Stimulated activated memory B cell treated with anti-CD40 and anti-IgM and Interleukin-4, amounts not matched to agents 10 μg/mL and 1 μg/mL and 100 μg/mL, for 72 hours (primary cell): ENCODE data around the gene ZNF652.
A peak's percentile ranks its signal among the peaks of the same experiment; 100 is the strongest.
"Not testable (repeated sequence)": the region's sequence is repeated elsewhere in the genome, so short reads cannot be mapped to it uniquely, and the experiment has no call there.

ENCODE experiments used
- ATAC-seq: fragments of 150-1000 bp; cut with Tn5 transposase; 2 replicates; pipeline ENCODE4 v1.10.0; 2021
- H3K27ac Mint-ChIP-seq: one replicate; pipeline ENCODE4 v1.8.0; 2022; ENCODE audit warnings: mild to moderate bottlenecking, mixed read lengths
- H3K27me3 Mint-ChIP-seq: one replicate; pipeline ENCODE4 v1.8.0; 2022; ENCODE audit warnings: mixed read lengths
- H3K36me3 Mint-ChIP-seq: one replicate; pipeline ENCODE4 v1.8.0; 2022; ENCODE audit warnings: mixed read lengths
- H3K4me1 Mint-ChIP-seq: one replicate; pipeline ENCODE4 v1.8.0; 2022; ENCODE audit warnings: mixed read lengths
- H3K4me3 Mint-ChIP-seq: one replicate; pipeline ENCODE4 v1.8.0; 2022; ENCODE audit warnings: mild to moderate bottlenecking, moderate library complexity, mixed read lengths
- H3K9me3 Mint-ChIP-seq: one replicate; pipeline ENCODE4 v1.8.0; 2022; ENCODE audit warnings: mixed read lengths

Gene ZNF652

GRCh38 chr17:49286261-49286973, 75.6 kb downstream of the ZNF652 start:
- ATAC-seq, H3K36me3 Mint-ChIP-seq, H3K9me3 Mint-ChIP-seq, H3K27me3 Mint-ChIP-seq, H3K27ac Mint-ChIP-seq, H3K4me1 Mint-ChIP-seq, H3K4me3 Mint-ChIP-seq: not testable (repeated sequence)

DNA sequence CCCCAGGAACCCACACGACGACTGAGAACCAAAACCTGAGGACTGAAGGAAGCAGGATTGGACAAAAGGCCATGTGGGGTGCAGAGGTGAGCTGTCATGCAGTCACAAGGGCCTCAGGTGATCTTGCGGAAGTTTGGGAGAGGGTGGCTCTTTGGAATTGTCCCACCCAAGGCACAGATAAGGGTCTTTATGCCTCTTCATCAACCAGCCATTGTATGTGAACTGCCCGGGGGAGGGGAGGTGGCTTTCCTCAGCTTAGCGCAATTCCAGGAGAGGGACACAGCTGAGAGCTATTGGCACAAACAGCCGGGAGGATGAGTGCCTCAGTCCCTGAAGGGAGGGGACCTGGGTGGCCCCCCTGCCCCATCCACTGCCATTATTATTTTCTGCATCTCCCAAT, 76.3 kb downstream of the ZNF652 start:
- no peak overlapping the region for H3K4me3 Mint-ChIP-seq

GRCh38 chr17:49280918-49281317, 81.1 kb downstream of the ZNF652 start:
- Mint-ChIP-seq H3K9me3 (no peaks in the 10 kb centered on the region), H3K36me3 (no peaks in the 10 kb centered on the region), H3K4me3 (no peak overlapping the region), H3K27me3 (peaks cover 7% of the 10 kb centered on the region), H3K27ac (no peak overlapping the region), H3K4me1 (no peaks in the 10 kb centered on the region)
- no peak for ATAC-seq

More for the DNA sequence above, 76.3 kb downstream of the ZNF652 start:
- Mint-ChIP-seq H3K4me1 (no peaks in the 10 kb centered on the region), H3K27ac (no peak overlapping the region), H3K9me3 (no peaks in the 10 kb centered on the region), H3K27me3 (peaks cover 7% of the 10 kb centered on the region), H3K36me3 (no peaks in the 10 kb centered on the region)
- ATAC-seq: no peak

DNA sequence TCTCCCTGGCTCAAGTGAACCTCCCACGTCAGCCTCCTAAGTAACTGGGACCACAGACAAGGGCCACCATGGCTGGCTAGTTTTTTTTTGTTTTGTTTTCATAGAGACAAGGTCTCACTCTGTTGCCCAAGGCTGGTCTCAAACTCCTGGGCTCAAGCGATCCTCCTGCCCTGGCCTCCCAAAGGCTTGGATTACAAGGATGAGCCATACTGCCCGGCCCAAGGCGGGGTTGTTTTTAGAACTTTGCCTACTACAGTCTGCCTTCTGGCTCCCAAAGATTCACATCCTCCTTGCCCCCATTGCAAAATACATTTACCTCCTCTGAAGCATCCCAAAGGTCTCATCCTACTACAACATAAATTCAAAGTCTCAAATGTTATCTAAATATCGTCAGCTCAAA, 82.0 kb downstream of the ZNF652 start:
- no peak overlapping the region for H3K27ac Mint-ChIP-seq

DNA sequence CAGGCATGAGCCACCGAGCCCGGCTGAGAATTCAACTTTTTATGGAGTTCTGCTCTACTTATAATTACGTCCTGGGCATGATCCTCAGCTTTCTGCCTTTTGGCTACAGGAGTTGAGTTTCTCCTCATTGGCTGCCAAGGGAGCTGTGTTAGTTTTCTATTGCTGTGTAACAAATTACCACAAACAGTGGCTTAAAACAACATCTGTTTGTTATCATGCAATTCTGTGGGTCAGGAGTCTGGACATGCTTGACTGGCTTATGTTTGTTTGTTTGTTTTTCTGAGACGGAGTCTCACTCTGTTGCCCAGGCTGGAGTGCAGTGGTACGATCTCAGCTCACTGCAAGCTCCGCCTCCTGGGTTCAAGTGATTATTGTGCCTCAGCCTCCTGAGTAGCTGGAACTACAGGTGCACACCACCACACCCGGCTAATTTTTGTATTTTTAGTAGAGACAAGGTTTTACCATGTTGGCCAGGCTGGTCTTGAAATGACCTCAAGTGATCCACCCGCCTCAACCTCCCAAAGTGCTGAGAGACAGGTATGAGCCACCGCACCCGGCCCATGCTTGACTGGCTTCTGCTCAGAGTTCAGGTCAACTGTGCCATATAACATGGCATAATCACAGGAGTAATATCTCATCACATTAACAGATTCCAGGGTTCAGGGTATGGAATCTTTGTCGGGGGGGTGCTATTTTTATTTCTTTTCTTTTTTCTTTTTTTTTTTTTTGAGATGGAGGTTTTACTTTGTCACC, 82.6 kb downstream of the ZNF652 start:
- ATAC-seq, H3K9me3 Mint-ChIP-seq, H3K4me1 Mint-ChIP-seq, H3K4me3 Mint-ChIP-seq, H3K27ac Mint-ChIP-seq, H3K36me3 Mint-ChIP-seq, H3K27me3 Mint-ChIP-seq: not testable (repeated sequence)

More for the DNA sequence above, 82.0 kb downstream of the ZNF652 start:
- H3K4me3 Mint-ChIP-seq: no peak overlapping the region
- H3K4me1 Mint-ChIP-seq: no peaks in the 10 kb centered on the region
- H3K36me3 Mint-ChIP-seq: no peaks in the 10 kb centered on the region
- no peak for ATAC-seq
- H3K9me3 Mint-ChIP-seq: no peaks in the 10 kb centered on the region
- peaks cover 7% of the 10 kb centered on the region for H3K27me3 Mint-ChIP-seq

GRCh38 chr17:49278076-49278475, 84.0 kb downstream of the ZNF652 start:
- no peak overlapping the region for H3K27ac Mint-ChIP-seq
- H3K4me1 Mint-ChIP-seq: no peaks in the 10 kb centered on the region
- H3K36me3 Mint-ChIP-seq: no peaks in the 10 kb centered on the region
- peaks cover 7% of the 10 kb centered on the region for H3K27me3 Mint-ChIP-seq
- H3K9me3 Mint-ChIP-seq: no peaks in the 10 kb centered on the region
- H3K4me3 Mint-ChIP-seq: no peak overlapping the region
- no peak for ATAC-seq

DNA sequence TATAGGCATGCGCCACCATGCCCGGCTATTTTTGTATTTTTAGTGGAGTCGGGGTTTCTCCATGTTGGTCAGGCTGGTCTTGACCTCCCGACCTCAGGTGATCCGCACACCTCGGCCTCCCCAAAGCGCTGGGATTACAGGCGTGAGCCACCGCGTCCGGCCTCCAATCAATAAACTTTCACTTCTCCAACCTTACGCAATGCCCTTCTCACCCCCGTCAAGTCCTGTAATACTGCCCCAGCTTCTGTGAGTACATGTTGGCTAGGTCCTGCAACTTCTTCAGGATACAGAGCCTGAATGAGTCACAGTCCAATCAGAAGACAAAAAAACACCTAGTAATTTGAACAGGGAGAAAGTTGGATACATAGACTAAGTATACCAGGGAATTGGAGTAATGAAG, 84.4 kb downstream of the ZNF652 start:
- Mint-ChIP-seq H3K4me3 (no peak overlapping the region), H3K27me3 (peaks cover 6% of the 10 kb centered on the region), H3K4me1 (no peaks in the 10 kb centered on the region), H3K9me3 (no peaks in the 10 kb centered on the region), H3K27ac (no peak overlapping the region), H3K36me3 (no peaks in the 10 kb centered on the region)
- no peak for ATAC-seq

- not testable (repeated sequence) for H3K27ac Mint-ChIP-seq, H3K4me3 Mint-ChIP-seq, H3K9me3 Mint-ChIP-seq, H3K27me3 Mint-ChIP-seq, H3K4me1 Mint-ChIP-seq, H3K36me3 Mint-ChIP-seq, ATAC-seq
These were observed 86.1 kb downstream of the ZNF652 start for GRCh38 chr17:49275981-49276380.

DNA sequence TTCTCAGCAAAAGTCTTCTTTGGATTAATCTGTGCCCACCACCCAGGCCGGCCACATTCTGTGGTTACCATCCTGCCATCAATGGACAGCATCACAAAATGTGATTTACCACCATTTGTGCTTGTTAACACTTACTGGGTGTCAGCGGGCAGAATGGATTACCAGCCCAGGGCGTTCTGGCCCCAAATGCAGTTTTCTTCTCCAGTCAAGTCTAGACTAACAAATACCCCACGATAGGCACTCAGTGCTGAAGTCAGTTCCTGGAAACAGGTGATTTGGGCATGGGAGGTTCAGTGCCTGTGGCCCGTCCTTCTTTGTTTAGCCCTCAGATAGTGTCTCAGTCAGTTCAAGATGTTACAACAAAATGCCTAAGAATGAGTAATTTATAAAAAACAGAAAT, 92.7 kb downstream of the ZNF652 start:
- Mint-ChIP-seq H3K36me3 (no peaks in the 10 kb centered on the region), H3K4me1 (no peaks in the 10 kb centered on the region), H3K27ac (no peak overlapping the region), H3K27me3 (peaks cover 19% of the 10 kb centered on the region), H3K4me3 (no peak overlapping the region), H3K9me3 (no peaks in the 10 kb centered on the region)
- ATAC-seq: no peak

GRCh38 chr17:49267912-49268311, 94.1 kb downstream of the ZNF652 start:
- Mint-ChIP-seq H3K36me3 (no peaks in the 10 kb centered on the region), H3K27ac (no peak overlapping the region), H3K4me1 (no peaks in the 10 kb centered on the region), H3K27me3 (peaks cover 31% of the 10 kb centered on the region), H3K9me3 (no peaks in the 10 kb centered on the region), H3K4me3 (no peak overlapping the region)
- no peak for ATAC-seq

DNA sequence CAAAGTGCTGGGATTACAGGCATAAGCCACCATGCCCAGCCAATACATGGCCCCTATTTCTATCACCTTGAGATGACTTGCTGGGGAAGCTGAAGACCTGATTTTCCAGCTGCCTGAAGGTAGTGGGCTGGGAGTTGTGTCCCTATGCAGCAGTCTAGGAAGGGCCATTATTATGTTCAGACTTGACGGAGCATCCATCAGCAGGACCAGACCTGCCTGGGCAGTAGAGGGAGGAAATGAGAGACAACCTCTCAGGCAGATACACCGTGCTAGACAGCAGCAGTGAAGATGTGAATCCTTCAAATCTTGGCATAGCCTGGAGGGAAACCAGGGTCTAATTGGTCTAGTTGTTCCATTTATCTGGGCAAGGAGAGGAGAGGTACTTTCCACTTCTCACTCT, 95.8 kb downstream of the ZNF652 start:
- H3K9me3 Mint-ChIP-seq: no peaks in the 10 kb centered on the region
- ATAC-seq: no peak
- peaks cover 45% of the 10 kb centered on the region for H3K27me3 Mint-ChIP-seq
- no peak overlapping the region for H3K27ac Mint-ChIP-seq
- peaks cover under 1% of the 10 kb centered on the region for H3K4me1 Mint-ChIP-seq
- no peak overlapping the region for H3K4me3 Mint-ChIP-seq
- no peaks in the 10 kb centered on the region for H3K36me3 Mint-ChIP-seq

GRCh38 chr17:49261540-49261939, 100.5 kb downstream of the ZNF652 start:
- H3K4me1 Mint-ChIP-seq, H3K36me3 Mint-ChIP-seq, H3K9me3 Mint-ChIP-seq, ATAC-seq, H3K4me3 Mint-ChIP-seq, H3K27ac Mint-ChIP-seq: not testable (repeated sequence)
- peaks cover 50% of the 10 kb centered on the region for H3K27me3 Mint-ChIP-seq

GRCh38 chr17:49260817-49261291, 101.2 kb downstream of the ZNF652 start:
- no peak for ATAC-seq
- Mint-ChIP-seq H3K27ac (peak overlapping the region; percentile 61), H3K36me3 (no peaks in the 10 kb centered on the region)

GRCh38 chr17:49260011-49260816, 101.8 kb downstream of the ZNF652 start:
- H3K4me3 Mint-ChIP-seq: peak overlapping the region; percentile 76
- no peaks in the 10 kb centered on the region for H3K9me3 Mint-ChIP-seq
- peaks cover 9% of the 10 kb centered on the region for H3K4me1 Mint-ChIP-seq
- ATAC-seq: peak; percentile 87
- peak overlapping the region; percentile 61 for H3K27ac Mint-ChIP-seq
- H3K27me3 Mint-ChIP-seq: peaks cover 39% of the 10 kb centered on the region
- H3K36me3 Mint-ChIP-seq: no peaks in the 10 kb centered on the region

More at GRCh38 chr17:49260817-49261291, 101.2 kb downstream of the ZNF652 start:
- Mint-ChIP-seq H3K27me3 (peaks cover 46% of the 10 kb centered on the region), H3K4me3 (peak overlapping the region; percentile 75), H3K9me3 (no peaks in the 10 kb centered on the region), H3K4me1 (peaks cover 9% of the 10 kb centered on the region)

DNA sequence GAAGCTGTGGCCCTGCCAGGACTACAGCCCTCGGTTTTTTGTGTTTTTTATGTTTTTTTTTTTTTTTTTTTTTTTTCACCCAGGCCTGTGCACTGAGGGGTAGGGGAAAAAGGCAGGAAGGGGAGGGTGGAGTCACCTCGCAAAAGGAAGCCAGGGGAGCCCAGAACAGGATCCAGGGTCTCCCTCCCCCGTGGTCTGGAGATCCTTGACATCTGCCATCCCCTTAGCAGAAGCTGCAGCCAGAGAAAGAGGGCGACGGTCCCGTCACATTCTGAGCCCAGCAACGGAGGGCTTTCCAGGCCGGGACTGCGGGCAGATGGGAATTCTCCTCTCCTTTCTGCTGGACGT, 102.4 kb downstream of the ZNF652 start:
- ATAC-seq: no peak
- H3K9me3 Mint-ChIP-seq: no peaks in the 10 kb centered on the region
- no peaks in the 10 kb centered on the region for H3K36me3 Mint-ChIP-seq
- H3K27ac Mint-ChIP-seq: peak overlapping the region; percentile 61
- peaks cover 9% of the 10 kb centered on the region for H3K4me1 Mint-ChIP-seq
- peaks cover 34% of the 10 kb centered on the region for H3K27me3 Mint-ChIP-seq
- H3K4me3 Mint-ChIP-seq: peak overlapping the region; percentile 76
